Prostate gland (tissue), 2 donors: ENCODE data around the gene GFPT2.

Experiments
- POLR2A ChIP-seq: fragments of 450-650 bp; IDR thresholded peaks from one replicate; pipeline ENCODE4 v1.6.1; 2016; ENCODE audit warnings: antibody characterized with exemption, mild to moderate bottlenecking
- POLR2AphosphoS5 ChIP-seq: sonication (generic); formaldehyde crosslinking; IDR thresholded peaks from one replicate; pipeline ENCODE4 v1.6.1; 2017; ENCODE audit warnings: antibody characterized with exemption
- TF ChIP-seq, protein P1 (sequence below), 4 experiments: fragments of 200-600 bp in 2 of 4; fragments of 450-650 bp in 2 of 4; sonication (generic) in 2 of 4; IDR thresholded peaks; 1 replicate in 3 of 4; 2 replicates in 1 of 4; pipeline ENCODE4 v1.5.1; 2016 to 2019; ENCODE audit warnings: antibody characterized with exemption in 4 of 4, mild to moderate bottlenecking in 2 of 4, moderate library complexity in 2 of 4

- TF ChIP-seq, protein P1, sequence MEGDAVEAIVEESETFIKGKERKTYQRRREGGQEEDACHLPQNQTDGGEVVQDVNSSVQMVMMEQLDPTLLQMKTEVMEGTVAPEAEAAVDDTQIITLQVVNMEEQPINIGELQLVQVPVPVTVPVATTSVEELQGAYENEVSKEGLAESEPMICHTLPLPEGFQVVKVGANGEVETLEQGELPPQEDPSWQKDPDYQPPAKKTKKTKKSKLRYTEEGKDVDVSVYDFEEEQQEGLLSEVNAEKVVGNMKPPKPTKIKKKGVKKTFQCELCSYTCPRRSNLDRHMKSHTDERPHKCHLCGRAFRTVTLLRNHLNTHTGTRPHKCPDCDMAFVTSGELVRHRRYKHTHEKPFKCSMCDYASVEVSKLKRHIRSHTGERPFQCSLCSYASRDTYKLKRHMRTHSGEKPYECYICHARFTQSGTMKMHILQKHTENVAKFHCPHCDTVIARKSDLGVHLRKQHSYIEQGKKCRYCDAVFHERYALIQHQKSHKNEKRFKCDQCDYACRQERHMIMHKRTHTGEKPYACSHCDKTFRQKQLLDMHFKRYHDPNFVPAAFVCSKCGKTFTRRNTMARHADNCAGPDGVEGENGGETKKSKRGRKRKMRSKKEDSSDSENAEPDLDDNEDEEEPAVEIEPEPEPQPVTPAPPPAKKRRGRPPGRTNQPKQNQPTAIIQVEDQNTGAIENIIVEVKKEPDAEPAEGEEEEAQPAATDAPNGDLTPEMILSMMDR (IDR thresholded peaks at IDR 0.05): no peak
- TF ChIP-seq POLR2A (no peak), POLR2AphosphoS5 (no peak)
Observed at GRCh38 chr5:180316586-180316985, 36.5 kb downstream of the GFPT2 start.
